ENCODE measurements around the gene ZNF460. TPM values are rescaled to one million over a fixed set of nuclear protein-coding genes. Genes with fewer than 3 reads are reported as not detected.

The ZNF460 gene
- total RNA-seq, 1 donor from 2014 or later: 76.1 TPM

- H3K9me3 ChIP-seq: peaks cover 37% of the 10 kb centered on the region
- no peak for DNase-seq (ENCODE audit: extremely low spot score in 2 of 2)
- intact Hi-C loops (cut with DNase I): no loop called here
- no peaks in the 10 kb centered on the region for H3K27me3 ChIP-seq
- TF ChIP-seq POLR2A (IDR thresholded peaks at IDR 0.05): no peak
- TF ChIP-seq, protein P1, sequence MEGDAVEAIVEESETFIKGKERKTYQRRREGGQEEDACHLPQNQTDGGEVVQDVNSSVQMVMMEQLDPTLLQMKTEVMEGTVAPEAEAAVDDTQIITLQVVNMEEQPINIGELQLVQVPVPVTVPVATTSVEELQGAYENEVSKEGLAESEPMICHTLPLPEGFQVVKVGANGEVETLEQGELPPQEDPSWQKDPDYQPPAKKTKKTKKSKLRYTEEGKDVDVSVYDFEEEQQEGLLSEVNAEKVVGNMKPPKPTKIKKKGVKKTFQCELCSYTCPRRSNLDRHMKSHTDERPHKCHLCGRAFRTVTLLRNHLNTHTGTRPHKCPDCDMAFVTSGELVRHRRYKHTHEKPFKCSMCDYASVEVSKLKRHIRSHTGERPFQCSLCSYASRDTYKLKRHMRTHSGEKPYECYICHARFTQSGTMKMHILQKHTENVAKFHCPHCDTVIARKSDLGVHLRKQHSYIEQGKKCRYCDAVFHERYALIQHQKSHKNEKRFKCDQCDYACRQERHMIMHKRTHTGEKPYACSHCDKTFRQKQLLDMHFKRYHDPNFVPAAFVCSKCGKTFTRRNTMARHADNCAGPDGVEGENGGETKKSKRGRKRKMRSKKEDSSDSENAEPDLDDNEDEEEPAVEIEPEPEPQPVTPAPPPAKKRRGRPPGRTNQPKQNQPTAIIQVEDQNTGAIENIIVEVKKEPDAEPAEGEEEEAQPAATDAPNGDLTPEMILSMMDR (IDR thresholded peaks at IDR 0.05): no peak
- TF ChIP-seq POLR2AphosphoS5 (IDR thresholded peaks at IDR 0.05; ENCODE audit: insufficient read depth in 1 of 2, low read depth in 1 of 2): no peak
- H3K4me1 ChIP-seq: peaks cover 10% of the 10 kb centered on the region
- no peak overlapping the region for H3K27ac ChIP-seq
- no peak overlapping the region for H3K4me3 ChIP-seq
- peaks cover 30 to 97% of the 10 kb centered on the region in 2 donors for H3K36me3 ChIP-seq
Observed at GRCh38 chr19:57288373-57288772, 8.1 kb downstream of the ZNF460 start.

GRCh38 chr19:57290970-57291369, 10.7 kb downstream of the ZNF460 start:
- TF ChIP-seq POLR2A (IDR thresholded peaks at IDR 0.05) (no peak), POLR2AphosphoS5 (IDR thresholded peaks at IDR 0.05; ENCODE audit: insufficient read depth in 1 of 2, low read depth in 1 of 2) (no peak)
- TF ChIP-seq, protein P1 (IDR thresholded peaks at IDR 0.05): no peak
- H3K27me3 ChIP-seq: no peaks in the 10 kb centered on the region
- H3K9me3 ChIP-seq: peaks cover 46% of the 10 kb centered on the region
- H3K4me3 ChIP-seq: no peak overlapping the region
- no peak overlapping the region for H3K27ac ChIP-seq
- no peak for DNase-seq (ENCODE audit: extremely low spot score in 2 of 2)
- H3K36me3 ChIP-seq: peaks cover 25 to 98% of the 10 kb centered on the region in 2 donors
- H3K4me1 ChIP-seq: no peaks in the 10 kb centered on the region
- intact Hi-C loops (cut with DNase I): no loop called here

DNA sequence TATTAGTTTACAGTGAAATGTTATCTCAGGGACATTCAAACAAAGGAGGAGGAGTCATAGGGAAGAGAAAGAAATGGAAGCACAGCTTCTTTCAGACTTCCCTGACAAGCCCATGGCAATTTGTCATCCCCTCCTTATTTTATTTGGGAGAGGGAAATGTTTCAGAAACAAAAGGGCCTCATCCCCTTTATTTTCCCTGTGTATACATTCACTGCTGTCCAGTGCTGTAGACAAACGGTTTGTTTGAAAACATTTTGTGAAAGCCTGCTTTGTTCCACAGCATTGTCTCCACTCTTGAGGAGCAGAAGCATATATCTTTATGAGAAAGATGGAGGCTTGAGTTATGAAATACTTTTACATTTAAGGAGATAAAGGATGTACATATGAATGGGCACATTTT, 12.3 kb downstream of the ZNF460 start:
- intact Hi-C loops (cut with DNase I): no loop called here
- no peak for TF ChIP-seq POLR2AphosphoS5 (IDR thresholded peaks at IDR 0.05; ENCODE audit: insufficient read depth in 1 of 2, low read depth in 1 of 2)
- no peak for TF ChIP-seq POLR2A (IDR thresholded peaks at IDR 0.05)
- TF ChIP-seq, protein P1 (IDR thresholded peaks at IDR 0.05): no peak

GRCh38 chr19:57293719-57294118, 13.4 kb downstream of the ZNF460 start:
- no peak overlapping the region for H3K27ac ChIP-seq
- H3K36me3 ChIP-seq: peaks cover 16 to 78% of the 10 kb centered on the region in 2 donors
- DNase-seq (ENCODE audit: extremely low spot score in 2 of 2): no peak
- H3K4me3 ChIP-seq: no peak overlapping the region
- TF ChIP-seq POLR2A (IDR thresholded peaks at IDR 0.05) (no peak), POLR2AphosphoS5 (IDR thresholded peaks at IDR 0.05; ENCODE audit: insufficient read depth in 1 of 2, low read depth in 1 of 2) (no peak)
- TF ChIP-seq, protein P1 (IDR thresholded peaks at IDR 0.05): no peak
- peaks cover 40% of the 10 kb centered on the region for H3K9me3 ChIP-seq
- H3K27me3 ChIP-seq: no peaks in the 10 kb centered on the region
- no peaks in the 10 kb centered on the region for H3K4me1 ChIP-seq
- intact Hi-C loops (cut with DNase I): no loop called here

More for the DNA sequence above, 12.3 kb downstream of the ZNF460 start:
- Histone ChIP-seq H3K4me1 (no peaks in the 10 kb centered on the region), H3K27me3 (no peaks in the 10 kb centered on the region), H3K9me3 (peaks cover 46% of the 10 kb centered on the region), H3K27ac (no peak overlapping the region), H3K4me3 (no peak overlapping the region), H3K36me3 (peaks cover 25 to 89% of the 10 kb centered on the region in 2 donors)
- DNase-seq (ENCODE audit: extremely low spot score in 2 of 2): no peak

GRCh38 chr19:57302020-57302465, 21.8 kb downstream of the ZNF460 start:
- no peaks in the 10 kb centered on the region for H3K9me3 ChIP-seq
- H3K4me3 ChIP-seq: no peak overlapping the region
- no peaks in the 10 kb centered on the region for H3K27me3 ChIP-seq
- DNase-seq (ENCODE audit: extremely low spot score in 2 of 2): no peak
- no peak overlapping the region for H3K27ac ChIP-seq
- intact Hi-C loops (cut with DNase I): no loop called here
- TF ChIP-seq POLR2AphosphoS5 (IDR thresholded peaks at IDR 0.05; ENCODE audit: insufficient read depth in 1 of 2, low read depth in 1 of 2) (peak in 1 of 2 donors; percentile 80), POLR2A (IDR thresholded peaks at IDR 0.05) (no peak)
- TF ChIP-seq, protein P1 (IDR thresholded peaks at IDR 0.05): no peak
- peaks cover 0 to 39% of the 10 kb centered on the region in 2 donors for H3K36me3 ChIP-seq
- peaks cover 26% of the 10 kb centered on the region for H3K4me1 ChIP-seq
